Sigmoid colon (tissue), 7 donors: ENCODE results near the gene OR2T4. TPM values are rescaled to one million over a fixed set of nuclear protein-coding genes. Genes with fewer than 3 reads are reported as not detected.

Source experiments
- DNase-seq: peaks from one replicate; pipeline ENCODE4 v3.0.0-alpha.2; 2019
- H3K27ac ChIP-seq, 4 donors: fragments of 200-600 bp; sonication (generic); one replicate each; pipeline ENCODE4 v1.5.1; 2016 to 2019; ENCODE audit warnings: mild to moderate bottlenecking in 1 of 4
- H3K27me3 ChIP-seq, 3 donors: fragments of 200-600 bp; sonication (generic); one replicate each; pipeline ENCODE4 v1.5.1; 2019; ENCODE audit warnings: mild to moderate bottlenecking in 1 of 3
- H3K36me3 ChIP-seq, 4 donors: fragments of 200-600 bp; sonication (generic); one replicate each; pipeline ENCODE4 v1.5.1; 2016 to 2019
- H3K4me1 ChIP-seq, 4 donors: fragments of 200-600 bp; sonication (generic); one replicate each; pipeline ENCODE4 v1.5.1; 2017 to 2019
- H3K4me3 ChIP-seq, 4 donors: fragments of 200-600 bp; sonication (generic); one replicate each; pipeline ENCODE4 v1.5.1; 2017 to 2019; ENCODE audit warnings: mild to moderate bottlenecking in 2 of 4, moderate library complexity in 1 of 4
- H3K9me3 ChIP-seq, 4 donors: fragments of 200-600 bp in 3 of 4; sonication (generic) in 3 of 4; one replicate each; pipeline versions ENCODE4 v1.5.1 to v1.6.1; 2013 to 2019
- EP300 ChIP-seq, 4 donors: sonication (generic); formaldehyde crosslinking; IDR thresholded peaks; one replicate each; pipeline ENCODE4 v1.6.1; 2017; ENCODE audit warnings: antibody characterized with exemption in 4 of 4
- POLR2A ChIP-seq, 2 donors: fragments of 450-650 bp; IDR thresholded peaks; one replicate each; pipeline ENCODE4 v1.6.1; 2016; ENCODE audit warnings: antibody characterized with exemption in 2 of 2, mild to moderate bottlenecking in 2 of 2, moderate library complexity in 2 of 2
- POLR2AphosphoS5 ChIP-seq, 4 donors: sonication (generic); formaldehyde crosslinking; IDR thresholded peaks; one replicate each; pipeline ENCODE4 v1.6.1; 2017; ENCODE audit warnings: antibody characterized with exemption in 4 of 4
- WGBS, 2 donors: extraction: QIAGEN DNeasy Blood & Tissue Kit; methylation state at CpG; one replicate each; pipeline ENCODE4 v1.1.7; 2013; 5-methylcytosine and 5-hydroxymethylcytosine counted together
- intact Hi-C: fragments of 100-400 bp; cut with DNase I; formaldehyde crosslinking; loops from one replicate; pipeline ENCODE4 v1.15.1; 2023
- polyA plus RNA-seq, 3 donors: library from polyadenylated mRNA; stranded (reverse); fragments of 200-250 nt; gene quantifications; one replicate each; pipeline ENCODE4 v1.2.3, GENCODE V29; 2013
- total RNA-seq, 4 donors: library from RNA; depleted of rRNA; stranded (reverse); fragments of >200 nt; gene quantifications; one replicate each; pipeline ENCODE4 v1.1.0, GENCODE V29; 2016
- TF ChIP-seq, protein P1 (sequence below), 4 experiments: fragments of 450-650 bp in 3 of 4; fragments of 200-600 bp in 1 of 4; IDR thresholded peaks; one replicate each; pipeline ENCODE4 v1.5.1; 2016 to 2019; ENCODE audit warnings: antibody characterized with exemption in 4 of 4, mild to moderate bottlenecking in 3 of 4, moderate library complexity in 2 of 4
- donor health status: healthy with polysubstance abuse.
- donor health status: Bipolar disorder and iron deficiency.
- donor health status: healthy.

OR2T4 gene
- total and polyA plus RNA-seq, 7 donors, result not detected

DNA sequence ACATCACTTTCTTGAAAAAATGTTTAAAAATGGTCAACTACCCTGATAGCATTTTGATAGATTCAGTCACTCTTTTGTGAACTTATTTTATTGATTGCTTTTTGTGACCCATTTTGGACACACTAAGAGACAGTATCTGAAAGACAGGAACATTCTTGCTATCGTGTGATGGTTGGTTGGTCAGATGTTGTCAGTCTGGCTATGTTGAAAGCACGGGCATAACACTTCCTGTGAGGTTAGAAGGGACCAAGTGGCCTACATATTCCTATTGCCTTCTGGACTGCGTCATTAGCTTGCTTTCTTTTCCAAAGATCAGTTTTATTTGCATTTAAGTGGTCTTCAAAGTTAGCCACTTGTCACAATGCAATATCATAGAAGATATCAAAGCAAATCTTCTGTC lies 15.5 kb downstream of the OR2T4 start:
- 61 to 62% methylated on average over 3 of the region's 3 CpGs for WGBS, 2 donors
- TF ChIP-seq EP300 (IDR thresholded peaks at IDR 0.05) (no peak), POLR2AphosphoS5 (IDR thresholded peaks at IDR 0.05) (no peak), POLR2A (IDR thresholded peaks at IDR 0.05) (no peak)
- TF ChIP-seq, protein P1, sequence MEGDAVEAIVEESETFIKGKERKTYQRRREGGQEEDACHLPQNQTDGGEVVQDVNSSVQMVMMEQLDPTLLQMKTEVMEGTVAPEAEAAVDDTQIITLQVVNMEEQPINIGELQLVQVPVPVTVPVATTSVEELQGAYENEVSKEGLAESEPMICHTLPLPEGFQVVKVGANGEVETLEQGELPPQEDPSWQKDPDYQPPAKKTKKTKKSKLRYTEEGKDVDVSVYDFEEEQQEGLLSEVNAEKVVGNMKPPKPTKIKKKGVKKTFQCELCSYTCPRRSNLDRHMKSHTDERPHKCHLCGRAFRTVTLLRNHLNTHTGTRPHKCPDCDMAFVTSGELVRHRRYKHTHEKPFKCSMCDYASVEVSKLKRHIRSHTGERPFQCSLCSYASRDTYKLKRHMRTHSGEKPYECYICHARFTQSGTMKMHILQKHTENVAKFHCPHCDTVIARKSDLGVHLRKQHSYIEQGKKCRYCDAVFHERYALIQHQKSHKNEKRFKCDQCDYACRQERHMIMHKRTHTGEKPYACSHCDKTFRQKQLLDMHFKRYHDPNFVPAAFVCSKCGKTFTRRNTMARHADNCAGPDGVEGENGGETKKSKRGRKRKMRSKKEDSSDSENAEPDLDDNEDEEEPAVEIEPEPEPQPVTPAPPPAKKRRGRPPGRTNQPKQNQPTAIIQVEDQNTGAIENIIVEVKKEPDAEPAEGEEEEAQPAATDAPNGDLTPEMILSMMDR (IDR thresholded peaks at IDR 0.05), result no peak
- no peaks in the 10 kb centered on the region for H3K36me3 ChIP-seq
- intact Hi-C loops, result no loop called here
- DNase-seq, result no peak
- no peaks in the 10 kb centered on the region for H3K9me3 ChIP-seq
- no peak overlapping the region for H3K27ac ChIP-seq
- H3K4me1 ChIP-seq, result no peaks in the 10 kb centered on the region
- no peak overlapping the region for H3K4me3 ChIP-seq
- H3K27me3 ChIP-seq, result no peaks in the 10 kb centered on the region

DNA sequence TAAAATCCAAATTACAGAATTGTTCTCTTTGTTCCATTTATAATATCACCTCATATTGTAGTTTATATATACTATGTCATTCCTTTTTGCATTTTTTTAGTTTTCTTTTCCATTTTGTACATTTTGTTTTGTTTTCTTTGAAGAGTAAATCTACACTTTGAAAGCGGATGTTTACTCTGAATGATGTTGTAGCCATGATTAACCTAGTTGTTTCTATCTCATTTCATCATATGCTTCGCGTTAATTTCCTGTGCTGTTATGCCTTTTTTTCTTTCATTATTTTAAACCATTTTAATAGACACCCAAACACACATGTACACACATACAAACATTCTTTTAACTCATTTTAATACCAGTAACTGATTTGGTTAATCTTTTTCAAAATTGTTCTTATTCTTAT lies 19.4 kb downstream of the OR2T4 start:
- no peak overlapping the region for H3K27ac ChIP-seq
- intact Hi-C loops, result no loop called here

DNA sequence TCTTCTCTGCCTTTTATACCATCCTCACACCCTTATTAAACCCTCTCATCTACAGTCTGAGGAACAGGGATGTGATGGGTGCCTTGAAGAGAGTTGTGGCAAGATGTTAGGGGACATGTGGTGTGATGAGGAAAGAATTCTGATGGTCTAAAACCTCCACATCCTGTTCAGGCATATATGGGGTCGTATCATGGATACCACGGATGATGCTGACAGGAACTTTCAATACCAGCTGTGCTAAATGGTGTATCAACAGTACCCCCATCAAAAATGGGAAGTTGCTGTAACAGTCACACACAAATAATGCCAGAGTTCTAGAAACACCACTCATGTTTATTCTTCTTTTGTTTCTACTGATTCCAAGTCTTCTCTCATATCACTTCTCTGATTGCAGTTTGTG lies 27.0 kb downstream of the OR2T4 start:
- H3K27me3 ChIP-seq, result no peaks in the 10 kb centered on the region
- WGBS, 2 donors, result 35 to 73% methylated on average over 2 of the region's 2 CpGs
- TF ChIP-seq POLR2A (IDR thresholded peaks at IDR 0.05), result no peak
- TF ChIP-seq EP300 (IDR thresholded peaks at IDR 0.05), result no peak
- TF ChIP-seq, protein P1 (IDR thresholded peaks at IDR 0.05), result no peak
- TF ChIP-seq POLR2AphosphoS5 (IDR thresholded peaks at IDR 0.05), result no peak
- no peak overlapping the region for H3K4me3 ChIP-seq
- H3K27ac ChIP-seq, result no peak overlapping the region
- no peaks in the 10 kb centered on the region for H3K9me3 ChIP-seq
- intact Hi-C loops, result no loop called here
- no peaks in the 10 kb centered on the region for H3K36me3 ChIP-seq
- H3K4me1 ChIP-seq, result no peaks in the 10 kb centered on the region
- no peak for DNase-seq

More for the DNA sequence above, 19.4 kb downstream of the OR2T4 start:
- H3K4me3 ChIP-seq, result no peak overlapping the region
- WGBS, 2 donors, result 90% methylated on average over 3 of the region's 3 CpGs
- TF ChIP-seq POLR2A (IDR thresholded peaks at IDR 0.05) (no peak), POLR2AphosphoS5 (IDR thresholded peaks at IDR 0.05) (no peak), EP300 (IDR thresholded peaks at IDR 0.05) (no peak)
- TF ChIP-seq, protein P1 (IDR thresholded peaks at IDR 0.05), result no peak
- no peaks in the 10 kb centered on the region for H3K27me3 ChIP-seq
- DNase-seq, result no peak
- H3K36me3 ChIP-seq, result no peaks in the 10 kb centered on the region
- no peaks in the 10 kb centered on the region for H3K9me3 ChIP-seq
- no peaks in the 10 kb centered on the region for H3K4me1 ChIP-seq

DNA sequence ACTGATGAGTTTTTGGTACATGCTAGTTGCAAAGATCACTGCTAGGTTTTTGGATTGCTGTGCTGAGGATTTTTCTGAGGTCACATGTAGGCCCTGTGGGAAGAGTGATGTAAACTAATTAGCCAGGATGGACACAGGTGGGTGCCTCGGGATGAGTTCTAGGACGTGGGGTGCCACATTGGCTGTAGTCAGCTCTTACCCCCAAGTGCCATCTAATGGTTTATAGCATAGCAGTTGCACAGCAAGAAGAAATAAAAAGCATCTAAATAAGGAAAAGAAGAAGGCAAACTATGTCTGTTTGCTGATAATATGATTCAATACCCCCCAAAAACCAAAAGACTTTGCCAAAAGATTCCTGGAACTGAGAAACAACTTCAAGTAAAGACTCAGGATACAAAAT lies 31.6 kb downstream of the OR2T4 start:
- intact Hi-C loops, result no loop called here
- no peaks in the 10 kb centered on the region for H3K27me3 ChIP-seq
- H3K27ac ChIP-seq, result no peak overlapping the region
- no peaks in the 10 kb centered on the region for H3K36me3 ChIP-seq
- no peaks in the 10 kb centered on the region for H3K4me1 ChIP-seq
- H3K4me3 ChIP-seq, result no peak overlapping the region
- WGBS, 2 donors, result 44 to 68% methylated on average over 2 of the region's 2 CpGs
- TF ChIP-seq, protein P1 (IDR thresholded peaks at IDR 0.05), result no peak
- no peak for TF ChIP-seq POLR2A (IDR thresholded peaks at IDR 0.05)
- no peak for TF ChIP-seq POLR2AphosphoS5 (IDR thresholded peaks at IDR 0.05)
- no peak for TF ChIP-seq EP300 (IDR thresholded peaks at IDR 0.05)
- no peaks in the 10 kb centered on the region for H3K9me3 ChIP-seq
- DNase-seq, result no peak

DNA sequence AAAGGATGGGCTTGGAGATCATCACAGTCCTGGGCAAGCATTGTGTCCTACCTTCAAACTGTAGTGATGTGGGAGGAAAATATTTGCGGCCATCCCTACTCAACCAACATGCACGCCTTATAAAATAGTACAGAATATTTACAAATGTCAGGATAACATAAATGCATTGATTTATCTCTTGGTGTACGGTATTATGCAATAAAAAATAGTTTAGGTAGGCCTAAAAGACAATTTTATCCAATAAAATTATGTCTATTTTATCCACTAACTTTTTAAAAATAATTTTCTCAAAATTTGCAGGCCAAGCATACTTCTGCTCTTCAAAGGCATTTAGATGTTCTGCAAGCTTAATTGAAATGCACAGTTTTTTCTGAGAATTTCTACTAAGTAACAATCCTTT lies 41.3 kb downstream of the OR2T4 start, which contains the start of gene OR2T1:
TSS of gene OR2T1 (plus strand) at position 301 of the 400 bp plus-strand sequence. CDS start 3,100 bp downstream, outside the sequence.
- no peaks in the 10 kb centered on the region for H3K4me1 ChIP-seq
- no peak within 1 kb of the TSS for H3K27ac ChIP-seq
- H3K4me3 ChIP-seq, result no peak within 1 kb of the TSS
- TF ChIP-seq, protein P1 (IDR thresholded peaks at IDR 0.05), result no peak
- TF ChIP-seq POLR2AphosphoS5 (IDR thresholded peaks at IDR 0.05) (no peak), EP300 (IDR thresholded peaks at IDR 0.05) (no peak), POLR2A (IDR thresholded peaks at IDR 0.05) (no peak)
- intact Hi-C loops, result no loop called here
- no peaks in the 10 kb centered on the region for H3K36me3 ChIP-seq
- H3K27me3 ChIP-seq, result no peaks in the 10 kb centered on the region
- WGBS, 2 donors, result 71 to 77% methylated on average over 3 of the region's 3 CpGs
- no peak for DNase-seq
- no peaks in the 10 kb centered on the region for H3K9me3 ChIP-seq
